Thoracic aorta (tissue), 2 donors: ENCODE results near the gene POTEJ. TPM values are rescaled to one million over a fixed set of nuclear protein-coding genes. Genes with fewer than 3 reads are reported as not detected.
"Not testable (repeated sequence)": the region's sequence is repeated elsewhere in the genome, so short reads cannot be mapped to it uniquely, and the experiment has no call there.

Source experiments
- ATAC-seq: fragments of 150-250 bp; one replicate; pipeline ENCODE4 v1.8.0; 2017; ENCODE audit warnings: low read depth; ENCODE audit not compliant: insufficient number of reproducible peaks, low FRiP score
- DNase-seq: peaks from one replicate; pipeline ENCODE4 v3.0.0-alpha.2; 2020; ENCODE audit warnings: low spot score
- H3K27ac ChIP-seq, 2 donors: fragments of 200-600 bp; sonication (generic); 1 replicate in 1 of 2; 2 replicates in 1 of 2; pipeline ENCODE4 v1.5.1; 2016; ENCODE audit warnings: mild to moderate bottlenecking in 2 of 2, moderate library complexity in 2 of 2
- H3K27me3 ChIP-seq: fragments of 200-600 bp; sonication (generic); replicated peaks from 2 replicates; pipeline ENCODE4 v1.6.0; 2016; ENCODE audit warnings: mild to moderate bottlenecking; ENCODE audit not compliant: insufficient read depth
- H3K36me3 ChIP-seq: fragments of 200-600 bp; sonication (generic); one replicate; pipeline ENCODE4 v1.5.1; 2016
- H3K4me1 ChIP-seq, 2 donors: fragments of 200-600 bp; sonication (generic); 1 replicate in 1 of 2; 2 replicates in 1 of 2; pipeline versions ENCODE4 v1.5.1 to v1.6.0; 2016; ENCODE audit warnings: low read depth in 2 of 2, mild to moderate bottlenecking in 1 of 2; ENCODE audit not compliant: control insufficient read depth in 1 of 2
- H3K4me3 ChIP-seq: fragments of 200-600 bp; sonication (generic); 2 replicates; pipeline ENCODE4 v1.5.1; 2016; ENCODE audit warnings: mild to moderate bottlenecking
- H3K9me3 ChIP-seq: fragments of 200-600 bp; sonication (generic); 2 replicates; pipeline ENCODE4 v1.5.1; 2016
- total RNA-seq, 2 donors: library from RNA; depleted of rRNA; stranded (reverse); fragments of >200 nt; gene quantifications; one replicate each; pipeline versions ENCODE4 v1.1.0 to v1.2.3, GENCODE V29; 2016

Gene POTEJ
- total RNA-seq, 2 donors from 2014 or later, result not detected

- H3K4me3 ChIP-seq, result peak overlapping the region; percentile 48
- ATAC-seq, H3K27ac ChIP-seq, DNase-seq, H3K27me3 ChIP-seq, H3K9me3 ChIP-seq, H3K4me1 ChIP-seq, H3K36me3 ChIP-seq: not testable (repeated sequence)
Observed at GRCh38 chr2:130693474-130693873, 82.2 kb downstream of the POTEJ start.

DNA sequence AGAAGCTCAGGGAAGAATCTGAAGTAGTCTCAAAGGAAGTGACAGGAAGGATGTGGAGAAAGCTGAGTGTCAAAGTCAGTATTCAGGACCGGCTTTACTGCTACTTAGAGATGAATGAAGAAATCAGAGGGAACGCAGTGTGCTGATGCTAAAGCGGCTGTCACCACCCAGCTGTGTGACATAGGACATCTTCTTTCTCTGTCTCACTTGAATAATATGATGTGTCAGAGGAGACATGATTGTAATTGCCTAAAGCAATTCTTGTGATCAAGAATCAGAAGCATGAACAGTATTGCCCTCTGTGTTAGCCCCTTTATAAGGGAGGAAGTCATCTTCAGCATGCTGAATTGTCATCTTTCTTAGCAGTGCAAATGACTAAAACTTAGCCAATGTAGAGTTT, 92.0 kb downstream of the POTEJ start:
- ATAC-seq, H3K27me3 ChIP-seq, H3K4me3 ChIP-seq, H3K36me3 ChIP-seq, H3K9me3 ChIP-seq, H3K4me1 ChIP-seq, H3K27ac ChIP-seq, DNase-seq: not testable (repeated sequence)

Other genes with a start within 250 kb of the POTEJ start
- gene POTEI, start 102.1 kb upstream of the POTEJ start, total RNA-seq, result not detected
- not detected for gene CFC1B, start 90.2 kb upstream of the POTEJ start, total RNA-seq
- not detected for gene CFC1, start 11.9 kb upstream of the POTEJ start, total RNA-seq
- gene GPR148, start 117.6 kb downstream of the POTEJ start, total RNA-seq, result not detected
- not detected for gene AMER3, start 144.1 kb downstream of the POTEJ start, total RNA-seq
- gene ARHGEF4, start 225.5 kb downstream of the POTEJ start, total RNA-seq, result 1 to 10 TPM; 2.8 to 6.5 TPM